HG02798 (cell line): ENCODE data around the gene CCDC121.

Experiments used
- ATAC-seq: cut with Tn5 transposase; IDR thresholded peaks from one replicate; pipeline ENCODE4 v1.9.1; 2021; ENCODE audit warnings: mild to moderate bottlenecking; ENCODE audit not compliant: unreplicated experiment, poor library complexity

CCDC121 gene

DNA sequence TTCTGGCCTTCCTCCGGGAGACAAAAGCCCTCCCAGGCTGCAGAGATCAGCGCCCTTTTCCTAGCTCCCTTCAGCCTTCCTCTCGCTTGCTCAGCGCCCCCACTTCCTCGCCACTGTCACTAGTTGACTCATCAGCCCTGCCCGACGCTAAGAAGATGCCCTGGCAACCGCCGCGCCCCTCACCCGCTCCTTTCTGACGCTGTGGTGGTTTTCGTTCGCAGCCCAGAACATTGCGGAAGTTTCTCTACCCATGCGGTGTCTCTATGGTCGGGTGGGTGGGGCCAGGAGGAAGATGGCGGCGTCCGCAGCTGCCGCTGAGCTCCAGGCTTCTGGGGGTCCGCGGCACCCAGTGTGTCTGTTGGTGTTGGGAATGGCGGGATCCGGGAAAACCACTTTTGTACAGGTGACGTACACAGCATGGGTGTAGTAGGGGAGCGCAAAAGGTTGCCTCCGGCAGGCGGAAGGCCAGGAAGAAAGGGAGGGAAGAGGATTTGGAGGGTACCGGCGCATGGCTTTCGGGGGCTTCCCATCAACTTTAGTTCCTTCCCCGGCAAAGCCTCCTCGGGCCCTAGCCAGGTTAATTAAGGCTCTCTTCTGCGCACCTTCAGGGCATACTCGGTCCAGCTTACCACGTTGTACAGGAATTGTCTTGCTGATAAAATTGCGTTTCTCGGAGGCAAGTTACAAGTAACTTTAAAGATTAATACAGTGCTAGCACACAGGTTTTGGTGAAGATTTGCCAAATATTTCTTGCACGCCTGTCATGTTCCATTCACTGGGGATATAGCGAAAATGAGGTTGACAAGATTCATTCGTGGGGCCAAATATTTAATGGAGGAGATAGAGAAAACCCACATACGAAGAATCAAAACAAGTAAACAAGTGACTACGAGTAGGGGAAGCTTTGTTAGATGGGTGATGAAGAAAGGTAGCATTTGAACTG, at the start of gene CCDC121, which contains the start of gene GPN1:
Gene CCDC121 (minus strand): TSS at position 246 of the 943 bp plus-strand sequence. CDS start 1,213 bp downstream, outside the sequence.
Gene GPN1 (plus strand): TSS at position 284 of the 943 bp plus-strand sequence. CDS start 9 bp downstream, at position 293.
- peak; percentile 99 for ATAC-seq

DNA sequence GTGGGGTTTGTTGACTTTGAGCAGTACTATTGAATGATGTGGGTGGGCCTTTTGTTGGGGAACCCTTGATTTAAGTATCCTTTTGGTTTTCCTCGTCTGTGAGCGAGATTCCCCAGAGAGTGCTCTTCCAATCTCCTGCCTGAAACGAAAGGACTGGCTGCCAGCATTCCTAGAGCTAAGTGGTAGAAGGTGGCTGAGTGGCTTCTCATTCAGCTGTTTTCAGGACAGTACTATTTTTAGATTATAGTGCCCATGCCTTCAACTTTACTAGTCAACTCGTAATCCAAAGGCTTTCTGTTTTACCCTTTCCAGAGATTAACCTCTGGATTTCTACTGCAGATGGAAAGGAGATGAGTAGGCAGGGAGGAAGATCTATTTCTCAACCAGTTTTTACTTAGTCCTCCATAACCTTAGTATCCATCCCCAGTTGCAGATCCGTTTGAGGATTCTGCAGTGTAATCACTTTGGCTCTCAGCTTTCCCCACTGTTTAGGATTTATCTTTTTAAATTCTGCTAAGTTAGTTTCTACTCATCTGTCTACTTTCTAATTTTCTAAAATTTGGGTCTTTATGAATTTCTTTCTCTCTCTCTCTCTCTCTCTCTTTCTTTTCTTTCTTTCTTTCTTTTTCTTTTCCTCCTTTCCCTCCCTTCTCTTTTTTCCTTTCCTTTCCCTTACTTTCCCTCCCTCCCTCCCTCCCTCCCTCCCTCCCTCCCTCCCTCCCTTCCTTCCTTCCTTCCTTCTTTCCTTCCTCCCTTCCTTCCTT, 44.1 kb upstream of the CCDC121 start:
- ATAC-seq = no peak

- ATAC-seq = no peak
These were observed 42.4 kb upstream of the CCDC121 start for GRCh38 chr2:27671235-27671634.

- ATAC-seq = no peak
These were observed 38.6 kb upstream of the CCDC121 start for GRCh38 chr2:27667446-27667845.

DNA sequence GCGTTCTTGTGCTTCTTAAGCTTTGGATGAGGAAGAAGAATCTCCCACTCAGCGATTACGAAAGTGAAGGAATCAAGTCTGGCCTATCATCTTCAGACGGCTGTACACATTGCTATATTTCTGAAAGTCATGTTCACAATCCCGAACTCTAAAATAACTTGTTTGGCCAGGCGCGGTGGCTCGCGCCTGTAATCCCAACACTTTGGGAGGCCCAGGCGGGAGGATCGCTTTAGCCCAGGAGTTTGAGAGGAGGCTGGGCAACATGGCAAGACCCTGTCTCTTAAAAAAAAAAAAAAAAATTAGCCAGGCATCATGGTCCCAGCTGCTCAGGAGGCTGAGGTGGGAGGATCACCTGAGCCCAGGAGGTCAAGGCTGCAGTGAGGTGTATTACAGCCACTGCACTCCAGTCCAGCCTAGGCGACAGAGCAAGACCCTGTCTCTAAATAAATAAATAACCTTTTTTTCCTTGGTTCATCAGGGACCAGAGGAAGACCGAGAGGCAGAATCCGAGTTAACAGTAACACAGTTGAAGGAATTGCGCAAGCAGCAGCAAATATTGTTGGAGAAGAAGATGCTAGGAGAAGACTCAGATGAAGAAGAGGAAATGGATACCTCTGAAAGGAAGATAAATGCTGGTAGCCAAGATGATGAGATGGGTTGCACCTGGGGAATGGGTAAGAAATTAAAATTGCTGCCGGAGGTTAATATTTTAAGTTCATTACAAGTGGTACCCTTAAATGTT, 36.0 kb upstream of the CCDC121 start:
- no peak for ATAC-seq

DNA sequence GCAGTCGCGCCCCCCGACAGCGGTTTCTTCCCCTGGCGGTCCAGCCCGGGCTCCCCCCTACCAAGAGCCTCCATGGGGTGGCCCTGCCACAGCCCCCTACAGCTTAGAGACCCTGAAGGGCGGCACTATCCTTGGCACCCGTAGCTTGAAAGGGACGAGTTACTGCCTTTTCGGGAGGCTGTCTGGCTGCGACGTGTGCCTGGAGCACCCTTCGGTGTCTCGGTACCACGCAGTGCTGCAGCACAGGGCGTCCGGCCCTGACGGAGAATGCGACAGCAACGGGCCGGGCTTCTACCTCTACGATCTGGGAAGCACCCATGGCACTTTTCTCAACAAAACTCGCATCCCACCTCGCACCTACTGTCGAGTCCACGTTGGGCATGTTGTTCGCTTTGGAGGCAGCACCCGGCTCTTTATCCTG, 35.4 kb upstream of the CCDC121 start:
- no peak for ATAC-seq

DNA sequence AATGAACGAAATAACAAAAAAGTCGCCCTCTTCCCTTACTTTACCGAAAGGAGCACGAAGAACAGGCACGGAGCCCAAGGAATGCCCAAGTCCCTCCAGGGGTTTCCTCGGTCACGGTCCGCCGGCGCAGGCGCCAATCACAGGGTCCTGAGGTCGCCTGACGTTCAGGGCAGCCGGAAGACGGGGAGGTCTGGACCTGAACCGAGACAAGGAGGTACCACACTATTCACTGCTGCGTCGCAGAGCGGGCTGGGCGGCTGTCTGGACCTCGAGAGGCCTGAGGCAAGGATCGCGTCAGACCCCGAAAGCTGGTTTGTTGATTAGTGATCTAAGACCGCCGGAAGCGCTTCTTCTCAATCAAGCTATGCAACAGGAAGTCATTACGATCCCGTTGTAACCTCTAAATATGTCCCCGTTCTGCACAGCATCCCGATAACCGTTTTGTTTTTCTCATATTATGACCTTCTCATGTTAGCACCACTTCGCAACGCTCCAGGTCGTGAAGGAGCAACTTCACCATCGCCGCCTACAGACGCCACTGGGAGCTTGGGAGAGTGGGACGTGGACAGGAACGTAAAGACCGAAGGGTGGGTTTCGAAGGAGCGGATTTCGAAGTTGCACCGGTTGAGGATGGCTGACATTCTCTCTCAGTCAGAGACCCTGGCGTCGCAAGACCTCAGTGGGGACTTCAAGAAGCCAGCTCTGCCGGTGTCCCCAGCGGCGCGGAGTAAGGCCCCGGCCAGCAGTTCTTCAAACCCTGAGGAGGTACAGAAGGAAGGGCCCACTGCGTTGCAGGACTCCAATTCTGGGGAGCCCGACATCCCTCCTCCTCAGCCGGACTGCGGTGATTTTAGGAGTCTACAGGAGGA, 34.7 kb upstream of the CCDC121 start, which contains the start of the genes SLC4A1AP and SUPT7L:
Gene SLC4A1AP (plus strand): TSS at position 605 of the 869 bp plus-strand sequence. CDS start 26 bp downstream, at position 631.
Gene SUPT7L (minus strand): TSS at position 330 of the 869 bp plus-strand sequence. CDS start 1,422 bp downstream, outside the sequence.
- peak; percentile 79 for ATAC-seq

- no peak for ATAC-seq
These were observed 32.6 kb upstream of the CCDC121 start for GRCh38 chr2:27661371-27661770.

- no peak for ATAC-seq
These were observed 26.5 kb upstream of the CCDC121 start for GRCh38 chr2:27655155-27655951.

GRCh38 chr2:27653397-27653796, 24.6 kb upstream of the CCDC121 start:
- ATAC-seq = no peak

DNA sequence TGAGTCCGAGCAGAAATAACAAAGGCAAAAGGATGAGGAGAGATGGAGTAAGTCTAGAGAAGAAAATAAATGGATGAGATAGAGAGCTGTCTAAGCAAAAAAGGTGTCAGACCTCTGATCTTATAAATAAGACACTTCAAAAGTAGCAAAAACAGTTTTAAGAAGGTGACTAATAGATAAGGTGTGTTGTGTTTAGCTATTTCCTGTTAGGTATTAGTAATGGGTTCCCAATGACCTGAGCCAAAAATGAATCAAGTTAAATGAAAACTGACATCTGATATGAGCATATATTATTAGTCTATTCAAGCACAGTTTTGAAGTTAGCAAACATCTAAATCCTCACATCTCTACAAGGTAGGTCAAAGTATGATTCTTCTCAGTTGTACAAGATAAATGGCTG, 24.0 kb upstream of the CCDC121 start:
- ATAC-seq = no peak

GRCh38 chr2:27652341-27652740, 23.5 kb upstream of the CCDC121 start:
- ATAC-seq = no peak

GRCh38 chr2:27651056-27651455, 22.2 kb upstream of the CCDC121 start:
- no peak for ATAC-seq

- no peak for ATAC-seq
These were observed 18.9 kb upstream of the CCDC121 start for GRCh38 chr2:27647737-27648136.

DNA sequence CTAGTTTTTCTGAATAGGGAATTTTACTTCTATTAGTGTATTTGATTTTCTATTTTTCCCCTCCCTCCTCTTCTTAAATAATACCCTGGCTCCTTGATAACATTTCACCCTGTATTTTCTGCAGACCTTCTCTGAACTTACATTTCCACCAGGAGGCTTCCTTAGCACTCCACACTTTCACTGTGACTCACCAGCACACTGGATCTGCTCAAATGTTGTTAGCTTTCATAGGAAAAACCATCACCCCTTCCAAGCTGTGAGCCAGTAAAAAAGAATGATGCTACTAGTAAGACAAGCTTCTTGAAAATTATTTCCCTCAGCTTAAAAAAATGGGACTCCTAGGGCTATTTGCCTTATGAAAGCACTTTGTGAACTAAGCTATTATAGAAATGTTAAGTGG, 18.5 kb upstream of the CCDC121 start:
- ATAC-seq = no peak

GRCh38 chr2:27645197-27645596, 16.4 kb upstream of the CCDC121 start:
- no peak for ATAC-seq

GRCh38 chr2:27640722-27641245, 12.0 kb upstream of the CCDC121 start:
- no peak for ATAC-seq

GRCh38 chr2:27638709-27639108, 9.9 kb upstream of the CCDC121 start:
- no peak for ATAC-seq
